Neural progenitor cell (in vitro differentiated cells): Measurements from ENCODE around the gene ARSB.

Experiments used
- CTCF ChIP-seq: fragments of 200-600 bp; sonication (generic); IDR thresholded peaks from 2 replicates; pipeline ENCODE4 v1.5.1; 2017; ENCODE audit warnings: antibody characterized with exemption, mild to moderate bottlenecking
- EZH2 ChIP-seq: fragments of 200-600 bp; sonication (generic); IDR thresholded peaks from 2 replicates; pipeline ENCODE4 v1.6.1; 2017; ENCODE audit warnings: antibody characterized with exemption, mild to moderate bottlenecking, moderate library complexity
- EZH2phosphoT487 ChIP-seq: fragments of 200-600 bp; sonication (generic); IDR thresholded peaks from 2 replicates; pipeline ENCODE4 v1.6.1; 2017; ENCODE audit warnings: antibody characterized with exemption

GRCh38 chr5:78768781-78769380, 216.2 kb downstream of the ARSB start:
- no peak for TF ChIP-seq EZH2phosphoT487
- TF ChIP-seq CTCF = no peak
- no peak for TF ChIP-seq EZH2
